T-cell (primary cell): ENCODE data around the gene ANKRD28. TPM values are rescaled to one million over a fixed set of nuclear protein-coding genes. Genes with fewer than 3 reads are reported as not detected.
"Not testable (repeated sequence)": the region's sequence is repeated elsewhere in the genome, so short reads cannot be mapped to it uniquely, and the experiment has no call there.

Experiments
- ATAC-seq, 4 experiments: fragments of 200-7000 bp in 3 of 4; fragments of 150-1000 bp in 1 of 4; cut with Tn5 transposase; replicated peaks in 1 of 4; 1 replicate in 3 of 4; 2 replicates in 1 of 4; pipeline ENCODE4 v1.10.0; 2021; ENCODE audit warnings: moderate library complexity in 3 of 4, mild to moderate bottlenecking in 2 of 4, moderate number of reproducible peaks in 1 of 4
- CTCF ChIA-PET, 2 donors: fragments of 300-600 bp; sonication (Branson Sonifier 250); formaldehyde crosslinking; loops; one replicate each; lab custom pipeline; 2022; ENCODE audit warnings: antibody characterized with exemption in 2 of 2; lab: Charles Lee
- POLR2A ChIA-PET, 2 donors: fragments of 300-600 bp; sonication (Branson Sonifier 250); formaldehyde crosslinking; loops; one replicate each; lab custom pipeline; 2022; ENCODE audit warnings: antibody characterized with exemption in 2 of 2; lab: Charles Lee
- DNase-seq, 35 experiments: peaks; one replicate each; pipeline versions ENCODE4 v3.0.0 to v3.0.0-alpha.2; 2013 to 2023
- H3K27ac ChIP-seq: one replicate; pipeline ENCODE4 v1.5.1; 2013; ENCODE audit warnings: low read length
- H3K27me3 ChIP-seq, 2 experiments: replicated peaks in 1 of 2; 1 replicate in 1 of 2; 2 replicates in 1 of 2; pipeline versions ENCODE4 v1.6.1 to v1.7.0; 2013; ENCODE audit warnings: low read length in 1 of 2, mixed read lengths in 1 of 2; ENCODE audit not compliant: control insufficient read depth in 2 of 2, insufficient read depth in 2 of 2; ENCODE audit errors: extremely low read depth in 1 of 2
- H3K36me3 ChIP-seq, 2 donors: 1 replicate in 1 of 2; 2 replicates in 1 of 2; pipeline versions ENCODE4 v1.6.1 to v1.7.0; 2013; ENCODE audit warnings: low read length in 1 of 2; ENCODE audit not compliant: control insufficient read depth in 2 of 2, insufficient read depth in 1 of 2; ENCODE audit errors: extremely low read depth in 1 of 2
- H3K4me1 ChIP-seq, 2 experiments: 1 replicate in 1 of 2; 2 replicates in 1 of 2; pipeline versions ENCODE4 v1.6.1 to v1.7.0; 2013; ENCODE audit warnings: low read length in 2 of 2, mixed read lengths in 1 of 2; ENCODE audit not compliant: insufficient read depth in 2 of 2, control insufficient read depth in 1 of 2; ENCODE audit errors: extremely low read depth in 1 of 2
- H3K4me3 ChIP-seq, 2 donors: 1 replicate in 1 of 2; 2 replicates in 1 of 2; pipeline versions ENCODE4 v1.5.1 to v1.7.0; 2013; ENCODE audit warnings: mild to moderate bottlenecking in 2 of 2, low read length in 1 of 2, moderate library complexity in 1 of 2; ENCODE audit not compliant: control insufficient read depth in 1 of 2; ENCODE audit errors: extremely low read depth in 1 of 2
- H3K9me3 ChIP-seq: 2 replicates; pipeline ENCODE4 v1.7.0; 2013
- H3K27ac Mint-ChIP-seq, 2 donors: one replicate each; pipeline ENCODE4 v1.8.0; 2020 to 2021; ENCODE audit warnings: mild to moderate bottlenecking in 2 of 2, mixed read lengths in 2 of 2
- H3K27me3 Mint-ChIP-seq, 2 donors: one replicate each; pipeline ENCODE4 v1.8.0; 2021 to 2022; ENCODE audit warnings: mixed read lengths in 2 of 2
- H3K36me3 Mint-ChIP-seq: one replicate; pipeline ENCODE4 v1.8.0; 2021; ENCODE audit warnings: mixed read lengths
- H3K4me1 Mint-ChIP-seq, 3 donors: one replicate each; pipeline ENCODE4 v1.8.0; 2020 to 2022; ENCODE audit warnings: mixed read lengths in 3 of 3, mild to moderate bottlenecking in 1 of 3
- H3K4me3 Mint-ChIP-seq, 3 donors: one replicate each; pipeline ENCODE4 v1.8.0; 2020 to 2022; ENCODE audit warnings: mild to moderate bottlenecking in 3 of 3, mixed read lengths in 3 of 3, moderate library complexity in 3 of 3
- H3K9me3 Mint-ChIP-seq, 3 donors: one replicate each; pipeline ENCODE4 v1.8.0; 2020 to 2022; ENCODE audit warnings: mixed read lengths in 3 of 3
- WGBS: methylation state at CpG from one replicate; pipeline ENCODE4 v1.1.5; 2013; ENCODE audit warnings: missing lambda C conversion rate; ENCODE audit not compliant: insufficient coverage; 5-methylcytosine and 5-hydroxymethylcytosine counted together
- total RNA-seq, 35 experiments: library from RNA in 6 of 35; stranded (reverse) in 6 of 35; fragments of 120-200 nt in 1 of 35; gene quantifications; one replicate each; pipeline versions ENCODE4 v1.2.1 to v1.2.4 and lab custom pipeline; 2013 to 2026

Gene ANKRD28
- total RNA-seq, 5 donors from 2014 or later (not counting 1 experiment from before 2014, with no cell fraction given), result 30.1 to 67.6 (median 39.0) TPM

GRCh38 chr3:15753056-15753710, 44.6 kb downstream of the ANKRD28 start:
- Histone ChIP-seq H3K36me3 (peaks cover 0 to 10% of the 10 kb centered on the region in 2 donors), H3K27ac (no peak overlapping the region), H3K27me3 (no peaks in the 10 kb centered on the region), H3K4me1 (no peaks in the 10 kb centered on the region), H3K4me3 (no peak overlapping the region), H3K9me3 (no peaks in the 10 kb centered on the region)
- H3K27ac Mint-ChIP-seq, result no peak overlapping the region
- ChIA-PET CTCF (interaction anchor here in 1 of 2 donors (0.6 kb wide), 1 partner anchor 515 kb away, joined by 7 read pairs; no protein-coding TSS in a partner anchor), POLR2A (no interaction called here)
- no peak overlapping the region for H3K4me3 Mint-ChIP-seq
- no peaks in the 10 kb centered on the region for H3K27me3 Mint-ChIP-seq
- peaks cover 5 to 18% (median 13%) of the 10 kb centered on the region in 3 donors for H3K4me1 Mint-ChIP-seq
- no peak for DNase-seq
- H3K9me3 Mint-ChIP-seq, result peaks cover 0 to 3% (median 0%) of the 10 kb centered on the region in 3 donors
- ATAC-seq, result no peak
- peaks cover 46% of the 10 kb centered on the region for H3K36me3 Mint-ChIP-seq
- WGBS, result 83% methylated on average over 2 of the region's 5 CpGs

GRCh38 chr3:15750879-15751278, 46.9 kb downstream of the ANKRD28 start:
- H3K36me3 Mint-ChIP-seq, result peaks cover 47% of the 10 kb centered on the region
- Histone ChIP-seq H3K4me3 (no peak overlapping the region), H3K27me3 (no peaks in the 10 kb centered on the region), H3K9me3 (no peaks in the 10 kb centered on the region), H3K4me1 (no peaks in the 10 kb centered on the region), H3K27ac (no peak overlapping the region), H3K36me3 (peaks cover 0 to 10% of the 10 kb centered on the region in 2 donors)
- WGBS, result no CpG with 5 or more reads among the region's 2 CpGs
- ChIA-PET POLR2A (interaction anchor here in 1 of 2 donors (0.5 kb wide), 1 partner anchor 77 kb away, joined by 3 read pairs; no protein-coding TSS in a partner anchor), CTCF (interaction anchor here (0.6 to 0.9 kb wide), 3 partner anchors 46 to 804 kb away, joined by 3 to 4 read pairs (median 4); partner anchors contain the start of gene ANKRD28 (in 1 of the 2))
- H3K4me1 Mint-ChIP-seq, result peaks cover 25 to 38% (median 34%) of the 10 kb centered on the region in 3 donors
- no peak for DNase-seq
- H3K4me3 Mint-ChIP-seq, result no peak overlapping the region
- no peak for ATAC-seq
- peaks cover 2 to 5% (median 3%) of the 10 kb centered on the region in 3 donors for H3K9me3 Mint-ChIP-seq
- H3K27me3 Mint-ChIP-seq, result no peaks in the 10 kb centered on the region
- no peak overlapping the region for H3K27ac Mint-ChIP-seq

GRCh38 chr3:15750143-15750542, 47.6 kb downstream of the ANKRD28 start:
- no peaks in the 10 kb centered on the region for H3K9me3 ChIP-seq
- H3K27ac ChIP-seq, result no peak overlapping the region
- H3K27me3 ChIP-seq, result no peaks in the 10 kb centered on the region
- no peaks in the 10 kb centered on the region for H3K4me1 ChIP-seq
- ChIA-PET POLR2A (interaction anchor here in 1 of 2 donors (0.5 kb wide), 1 partner anchor 78 kb away, joined by 3 read pairs; no protein-coding TSS in a partner anchor), CTCF (interaction anchor here in 1 of 2 donors (0.7 to 0.9 kb wide), 2 partner anchors 47 to 73 kb away, joined by 3 to 4 read pairs; partner anchors contain the start of gene ANKRD28)
- DNase-seq (no peak), ATAC-seq (no peak)
- Mint-ChIP-seq H3K4me1 (peaks cover 32 to 46% (median 42%) of the 10 kb centered on the region in 3 donors), H3K27me3 (no peaks in the 10 kb centered on the region), H3K4me3 (no peak overlapping the region), H3K27ac (no peak overlapping the region), H3K36me3 (peaks cover 43% of the 10 kb centered on the region), H3K9me3 (peaks cover 2 to 5% (median 3%) of the 10 kb centered on the region in 3 donors)
- H3K36me3 ChIP-seq, result peaks cover 0 to 10% of the 10 kb centered on the region in 2 donors
- 100% methylated on average over 2 of the region's 3 CpGs for WGBS
- H3K4me3 ChIP-seq, result no peak overlapping the region

GRCh38 chr3:15745896-15746295, 51.9 kb downstream of the ANKRD28 start:
- Mint-ChIP-seq H3K9me3 (peaks cover 4 to 15% (median 5%) of the 10 kb centered on the region in 3 donors), H3K27ac (peak overlapping the region; percentile 34 to 60), H3K36me3 (peaks cover 50% of the 10 kb centered on the region), H3K4me1 (peaks cover 33 to 49% (median 45%) of the 10 kb centered on the region in 3 donors)
- H3K27me3 ChIP-seq, H3K27ac ChIP-seq, H3K4me1 ChIP-seq, H3K9me3 ChIP-seq, DNase-seq, H3K36me3 ChIP-seq, ATAC-seq, H3K4me3 ChIP-seq, POLR2A ChIA-PET, H3K27me3 Mint-ChIP-seq, H3K4me3 Mint-ChIP-seq, CTCF ChIA-PET: not testable (repeated sequence)
- WGBS, result no CpG with 5 or more reads among the region's 2 CpGs

GRCh38 chr3:15744176-15744575, 53.6 kb downstream of the ANKRD28 start:
- DNase-seq, result no peak
- Mint-ChIP-seq H3K4me1 (peaks cover 28 to 43% (median 40%) of the 10 kb centered on the region in 3 donors), H3K36me3 (peaks cover 56% of the 10 kb centered on the region), H3K4me3 (no peak overlapping the region), H3K9me3 (peaks cover 9 to 25% (median 16%) of the 10 kb centered on the region in 3 donors), H3K27ac (no peak overlapping the region), H3K27me3 (no peaks in the 10 kb centered on the region)
- Histone ChIP-seq H3K27ac (no peak overlapping the region), H3K4me1 (no peaks in the 10 kb centered on the region), H3K27me3 (no peaks in the 10 kb centered on the region), H3K4me3 (no peak overlapping the region), H3K36me3 (peaks cover 0 to 2% of the 10 kb centered on the region in 2 donors), H3K9me3 (peaks cover 8% of the 10 kb centered on the region)
- ATAC-seq, result no peak
- CTCF ChIA-PET, result interaction anchor here in 1 of 2 donors (1.2 kb wide), 1 partner anchor 46 kb away, joined by 3 read pairs; no protein-coding TSS in a partner anchor
- POLR2A ChIA-PET, result no interaction called here
- WGBS, result no CpG with 5 or more reads among the region's 6 CpGs

- H3K27ac ChIP-seq, result no peak overlapping the region
- H3K4me1 ChIP-seq, result no peaks in the 10 kb centered on the region
- H3K9me3 ChIP-seq, result peaks cover 8% of the 10 kb centered on the region
- no peak overlapping the region for H3K4me3 ChIP-seq
- ChIA-PET CTCF (interaction anchor here in 1 of 2 donors (1.2 kb wide), 1 partner anchor 47 kb away, joined by 3 read pairs; no protein-coding TSS in a partner anchor), POLR2A (no interaction called here)
- no peak for DNase-seq
- H3K9me3 Mint-ChIP-seq, result peaks cover 12 to 31% (median 21%) of the 10 kb centered on the region in 3 donors
- no peak for ATAC-seq
- no peak overlapping the region for H3K27ac Mint-ChIP-seq
- no CpG with 5 or more reads among the region's 3 CpGs for WGBS
- peaks cover 0 to 2% of the 10 kb centered on the region in 2 donors for H3K36me3 ChIP-seq
- H3K4me3 Mint-ChIP-seq, result no peak overlapping the region
- H3K4me1 Mint-ChIP-seq, result peaks cover 28 to 41% (median 38%) of the 10 kb centered on the region in 3 donors
- peaks cover 58% of the 10 kb centered on the region for H3K36me3 Mint-ChIP-seq
- H3K27me3 ChIP-seq, result no peaks in the 10 kb centered on the region
- no peaks in the 10 kb centered on the region for H3K27me3 Mint-ChIP-seq
These were observed 54.2 kb downstream of the ANKRD28 start for GRCh38 chr3:15743587-15744009.
